Bronchial epithelial cell (primary cell): Measurements from ENCODE around the gene ADAMTSL5. TPM values are rescaled to one million over a fixed set of nuclear protein-coding genes. Genes with fewer than 3 reads are reported as not detected.
A peak's percentile ranks its signal among the peaks of the same experiment; 100 is the strongest.

Experiments
- DNase-seq: peaks from one replicate; pipeline ENCODE4 v3.0.0-alpha.2; 2010; ENCODE audit warnings: low read depth
- FAIRE-seq: peaks from 2 replicates; lab custom pipeline; 2011; peaks lifted over from hg19 to GRCh38; lab: Jason Lieb, UNC
- H3K27me3 ChIP-seq: 2 replicates; pipeline ENCODE4 v1.5.1; 2011; ENCODE audit warnings: low read length; ENCODE audit not compliant: control insufficient read depth, insufficient read depth
- H3K36me3 ChIP-seq: 2 replicates; pipeline ENCODE4 v1.5.1; 2011; ENCODE audit warnings: low read length; ENCODE audit not compliant: control insufficient read depth, insufficient read depth
- H3K4me3 ChIP-seq: 2 replicates; pipeline ENCODE4 v1.5.1; 2011; ENCODE audit warnings: mild to moderate bottlenecking, low read depth, low read length, control low read depth
- total RNA-seq: library from RNA; depleted of rRNA; stranded (reverse); fragments of >200 nt; gene quantifications from 2 replicates; pipeline ENCODE4 v1.2.1, GENCODE V29; 2014
- TF ChIP-seq, protein P1 (sequence below): IDR thresholded peaks from 2 replicates; pipeline ENCODE4 v1.5.1; 2011; ENCODE audit warnings: mild to moderate bottlenecking, moderate library complexity, low read length, control low read depth, inconsistent platforms; ENCODE audit not compliant: insufficient read depth, severe bottlenecking

Gene ADAMTSL5
- total RNA-seq, 1 donor from 2014 or later: 1.8 TPM

DNA sequence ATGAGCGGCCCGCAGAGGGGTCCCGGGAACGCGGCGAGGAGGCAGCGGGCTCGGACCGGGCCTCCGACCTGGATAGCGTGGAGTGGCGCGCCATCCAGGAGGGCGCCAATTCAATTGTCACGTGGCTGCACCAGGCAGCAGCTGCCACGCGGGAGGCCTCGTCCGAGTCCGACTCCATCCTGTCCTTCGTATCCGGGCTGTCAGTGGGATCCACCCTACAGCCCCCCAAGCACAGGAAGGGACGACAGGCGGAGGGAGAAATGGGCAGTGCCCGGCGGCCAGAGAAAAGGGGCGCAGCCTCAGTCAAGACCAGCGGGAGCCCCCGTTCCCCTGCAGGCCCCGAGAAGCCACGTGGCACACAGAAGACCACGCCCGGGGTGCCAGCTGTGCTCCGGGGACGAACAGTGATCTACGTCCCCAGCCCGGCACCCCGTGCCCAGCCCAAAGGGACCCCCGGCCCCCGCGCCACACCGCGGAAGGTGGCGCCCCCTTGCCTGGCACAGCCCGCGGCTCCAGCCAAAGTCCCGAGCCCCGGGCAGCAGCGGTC, 44.5 kb downstream of the ADAMTSL5 start:
- DNase-seq: no peak
- H3K4me3 ChIP-seq: peak overlapping the region; percentile 30
- FAIRE-seq: no peak
- H3K27me3 ChIP-seq: peaks cover 10% of the 10 kb centered on the region
- no peaks in the 10 kb centered on the region for H3K36me3 ChIP-seq
- TF ChIP-seq, protein P1, sequence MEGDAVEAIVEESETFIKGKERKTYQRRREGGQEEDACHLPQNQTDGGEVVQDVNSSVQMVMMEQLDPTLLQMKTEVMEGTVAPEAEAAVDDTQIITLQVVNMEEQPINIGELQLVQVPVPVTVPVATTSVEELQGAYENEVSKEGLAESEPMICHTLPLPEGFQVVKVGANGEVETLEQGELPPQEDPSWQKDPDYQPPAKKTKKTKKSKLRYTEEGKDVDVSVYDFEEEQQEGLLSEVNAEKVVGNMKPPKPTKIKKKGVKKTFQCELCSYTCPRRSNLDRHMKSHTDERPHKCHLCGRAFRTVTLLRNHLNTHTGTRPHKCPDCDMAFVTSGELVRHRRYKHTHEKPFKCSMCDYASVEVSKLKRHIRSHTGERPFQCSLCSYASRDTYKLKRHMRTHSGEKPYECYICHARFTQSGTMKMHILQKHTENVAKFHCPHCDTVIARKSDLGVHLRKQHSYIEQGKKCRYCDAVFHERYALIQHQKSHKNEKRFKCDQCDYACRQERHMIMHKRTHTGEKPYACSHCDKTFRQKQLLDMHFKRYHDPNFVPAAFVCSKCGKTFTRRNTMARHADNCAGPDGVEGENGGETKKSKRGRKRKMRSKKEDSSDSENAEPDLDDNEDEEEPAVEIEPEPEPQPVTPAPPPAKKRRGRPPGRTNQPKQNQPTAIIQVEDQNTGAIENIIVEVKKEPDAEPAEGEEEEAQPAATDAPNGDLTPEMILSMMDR: no peak

DNA sequence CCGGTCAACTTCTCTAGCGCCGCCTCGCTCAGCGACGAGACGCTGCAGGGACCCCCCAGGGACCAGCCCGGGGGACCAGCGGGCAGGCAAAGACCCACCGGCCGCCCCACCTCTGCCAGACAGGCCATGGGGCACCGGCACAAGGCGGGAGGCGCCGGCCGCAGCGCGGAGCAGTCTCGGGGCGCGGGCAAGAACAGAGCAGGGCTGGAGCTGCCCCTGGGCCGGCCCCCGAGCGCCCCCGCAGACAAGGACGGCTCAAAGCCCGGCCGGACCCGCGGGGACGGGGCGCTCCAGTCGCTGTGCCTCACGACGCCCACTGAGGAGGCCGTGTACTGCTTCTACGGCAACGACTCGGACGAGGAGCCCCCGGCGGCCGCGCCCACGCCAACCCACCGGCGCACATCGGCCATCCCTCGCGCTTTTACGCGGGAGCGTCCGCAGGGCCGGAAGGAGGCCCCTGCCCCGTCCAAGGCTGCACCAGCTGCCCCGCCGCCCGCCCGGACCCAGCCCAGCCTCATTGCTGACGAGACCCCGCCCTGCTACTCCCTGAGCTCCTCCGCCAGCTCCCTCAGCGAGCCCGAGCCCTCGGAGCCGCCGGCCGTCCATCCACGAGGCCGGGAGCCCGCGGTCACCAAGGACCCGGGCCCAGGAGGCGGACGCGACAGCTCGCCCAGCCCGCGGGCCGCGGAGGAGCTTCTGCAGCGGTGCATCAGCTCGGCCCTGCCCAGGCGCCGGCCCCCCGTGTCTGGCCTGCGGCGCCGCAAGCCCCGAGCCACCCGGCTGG, 45.1 kb downstream of the ADAMTSL5 start:
- DNase-seq: no peak
- Histone ChIP-seq H3K4me3 (peak overlapping the region; percentile 30), H3K36me3 (no peaks in the 10 kb centered on the region), H3K27me3 (peaks cover 10% of the 10 kb centered on the region)
- TF ChIP-seq, protein P1: no peak
- FAIRE-seq: no peak

DNA sequence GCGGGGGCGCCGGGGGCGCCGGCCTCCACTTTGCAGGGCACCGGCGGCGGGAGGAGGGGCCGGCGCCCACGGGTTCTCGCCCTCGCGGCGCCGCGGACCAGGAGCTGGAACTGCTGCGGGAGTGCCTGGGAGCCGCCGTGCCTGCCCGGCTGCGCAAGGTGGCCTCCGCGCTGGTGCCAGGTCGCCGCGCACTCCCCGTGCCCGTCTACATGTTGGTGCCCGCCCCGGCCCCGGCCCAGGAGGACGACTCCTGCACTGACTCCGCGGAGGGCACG, 45.7 kb downstream of the ADAMTSL5 start:
- FAIRE-seq: no peak
- TF ChIP-seq, protein P1: no peak
- no peak for DNase-seq
- Histone ChIP-seq H3K27me3 (peaks cover 10% of the 10 kb centered on the region), H3K4me3 (peak overlapping the region; percentile 30), H3K36me3 (no peaks in the 10 kb centered on the region)

DNA sequence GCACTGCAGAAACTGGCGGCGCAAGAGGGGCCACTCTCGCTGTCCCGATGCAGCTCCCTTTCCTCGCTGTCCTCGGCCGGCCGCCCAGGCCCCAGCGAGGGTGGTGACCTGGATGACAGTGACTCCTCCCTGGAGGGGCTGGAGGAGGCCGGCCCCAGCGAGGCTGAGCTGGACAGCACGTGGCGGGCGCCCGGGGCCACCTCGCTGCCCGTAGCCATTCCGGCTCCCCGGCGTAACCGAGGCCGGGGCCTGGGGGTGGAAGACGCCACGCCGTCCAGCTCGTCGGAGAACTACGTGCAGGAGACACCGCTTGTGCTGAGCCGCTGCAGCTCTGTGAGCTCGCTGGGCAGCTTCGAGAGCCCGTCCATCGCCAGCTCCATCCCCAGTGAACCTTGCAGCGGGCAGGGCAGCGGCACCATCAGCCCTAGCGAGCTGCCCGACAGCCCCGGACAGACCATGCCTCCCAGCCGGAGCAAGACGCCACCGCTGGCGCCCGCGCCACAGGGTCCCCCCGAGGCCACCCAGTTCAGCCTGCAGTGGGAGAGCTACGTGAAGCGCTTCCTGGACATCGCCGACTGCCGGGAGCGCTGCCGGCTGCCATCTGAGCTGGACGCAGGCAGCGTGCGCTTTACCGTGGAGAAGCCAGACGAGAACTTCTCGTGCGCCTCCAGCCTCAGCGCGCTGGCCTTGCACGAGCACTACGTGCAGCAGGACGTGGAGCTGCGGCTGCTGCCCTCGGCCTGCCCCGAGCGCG, 46.2 kb downstream of the ADAMTSL5 start:
- DNase-seq: no peak
- H3K4me3 ChIP-seq: no peak overlapping the region
- TF ChIP-seq, protein P1: no peak
- FAIRE-seq: no peak
- no peaks in the 10 kb centered on the region for H3K36me3 ChIP-seq
- H3K27me3 ChIP-seq: peaks cover 10% of the 10 kb centered on the region

GRCh38 chr19:1466018-1466460, 46.8 kb downstream of the ADAMTSL5 start:
- Histone ChIP-seq H3K4me3 (no peak overlapping the region), H3K27me3 (peaks cover 10% of the 10 kb centered on the region), H3K36me3 (peaks cover 1% of the 10 kb centered on the region)
- DNase-seq: no peak
- TF ChIP-seq, protein P1: no peak
- no peak for FAIRE-seq
